Parathyroid adenoma (tissue), 2 donors: Measurements from ENCODE around the gene CELF3.

Experiments
- H2AFZ ChIP-seq: fragments of 300-600 bp; sonication (generic); one replicate; pipeline ENCODE4 v1.7.0; 2017; ENCODE audit warnings: antibody characterized with exemption, mild to moderate bottlenecking
- H3K27ac ChIP-seq: fragments of 300-600 bp; sonication (generic); one replicate; pipeline ENCODE4 v1.7.0; 2017
- H3K27me3 ChIP-seq: fragments of 300-600 bp; sonication (generic); one replicate; pipeline ENCODE4 v1.7.0; 2017; ENCODE audit warnings: low read length; ENCODE audit not compliant: control insufficient read depth, insufficient read depth
- H3K36me3 ChIP-seq: fragments of 300-600 bp; sonication (generic); one replicate; pipeline ENCODE4 v1.7.0; 2017; ENCODE audit warnings: low read length; ENCODE audit not compliant: control insufficient read depth, insufficient read depth
- H3K4me1 ChIP-seq: fragments of 300-600 bp; sonication (generic); one replicate; pipeline ENCODE4 v1.7.0; 2017; ENCODE audit warnings: control low read depth
- H3K4me2 ChIP-seq: fragments of 300-600 bp; sonication (generic); one replicate; pipeline ENCODE4 v1.7.0; 2017; ENCODE audit warnings: low read length
- H3K4me3 ChIP-seq: fragments of 300-600 bp; sonication (generic); one replicate; pipeline ENCODE4 v1.7.0; 2017; ENCODE audit warnings: low read depth, low read length
- H3K79me2 ChIP-seq: fragments of 300-600 bp; sonication (generic); one replicate; pipeline ENCODE4 v1.7.0; 2017; ENCODE audit warnings: control low read depth
- H3K9ac ChIP-seq: fragments of 300-600 bp; sonication (generic); one replicate; pipeline ENCODE4 v1.7.0; 2017; ENCODE audit warnings: mild to moderate bottlenecking
- H3K9me3 ChIP-seq: fragments of 300-600 bp; sonication (generic); one replicate; pipeline ENCODE4 v1.7.0; 2017; ENCODE audit warnings: low read length; ENCODE audit not compliant: control insufficient read depth
- CTCF ChIP-seq: fragments of 300-600 bp; sonication (generic); IDR thresholded peaks from one replicate; pipeline ENCODE4 v1.7.0; 2017; ENCODE audit warnings: antibody characterized with exemption, mild to moderate bottlenecking
- donor health status: primary hyperparathyroidism.

The CELF3 gene

GRCh38 chr1:151716771-151717631, at the start of gene CELF3:
Gene CELF3 (minus strand): TSS chr1:151716803. CDS start chr1:151716020, 783 bp downstream.
- no peaks in the 10 kb centered on the region for H3K9me3 ChIP-seq
- no peaks in the 10 kb centered on the region for H3K36me3 ChIP-seq
- H3K27me3 ChIP-seq, result no peaks in the 10 kb centered on the region
- H3K27ac ChIP-seq, result peak within 1 kb of the TSS; percentile 48
- peak within 1 kb of the TSS; percentile 19 for H3K9ac ChIP-seq
- peak within 1 kb of the TSS; percentile 63 for H2AFZ ChIP-seq
- H3K79me2 ChIP-seq, result no peaks in the 10 kb centered on the region
- peaks cover 6% of the 10 kb centered on the region for H3K4me1 ChIP-seq
- no peak for TF ChIP-seq CTCF
- H3K4me2 ChIP-seq, result peak within 1 kb of the TSS; percentile 13
- H3K4me3 ChIP-seq, result no peak within 1 kb of the TSS

DNA sequence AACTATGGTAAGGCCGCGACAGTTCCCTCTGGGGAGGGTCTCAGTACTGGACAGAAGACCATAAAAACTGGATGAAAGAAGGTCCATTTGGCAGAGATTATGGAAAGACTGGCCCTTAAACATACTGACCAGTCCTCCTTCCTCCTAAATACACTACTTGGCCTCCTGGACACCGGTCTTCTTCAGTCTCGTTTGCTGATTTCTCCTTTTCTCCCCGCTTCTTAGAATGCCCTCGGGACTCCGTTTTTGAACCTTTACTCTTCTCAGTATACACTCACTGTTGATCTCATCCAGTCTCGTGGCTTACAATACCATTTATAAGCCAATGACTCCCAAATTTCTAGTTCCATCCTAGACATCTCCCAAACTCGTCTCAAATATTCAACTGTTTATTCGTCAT, 47.4 kb upstream of the CELF3 start:
- TF ChIP-seq CTCF, result no peak
- Histone ChIP-seq H3K27ac (peak overlapping the region; percentile 93), H3K4me1 (peaks cover 17% of the 10 kb centered on the region), H3K27me3 (no peaks in the 10 kb centered on the region), H2AFZ (peak overlapping the region; percentile 79), H3K4me2 (peak overlapping the region; percentile 94), H3K79me2 (no peaks in the 10 kb centered on the region), H3K9ac (peak overlapping the region; percentile 7), H3K4me3 (peak overlapping the region; percentile 85), H3K9me3 (no peaks in the 10 kb centered on the region), H3K36me3 (no peaks in the 10 kb centered on the region)

DNA sequence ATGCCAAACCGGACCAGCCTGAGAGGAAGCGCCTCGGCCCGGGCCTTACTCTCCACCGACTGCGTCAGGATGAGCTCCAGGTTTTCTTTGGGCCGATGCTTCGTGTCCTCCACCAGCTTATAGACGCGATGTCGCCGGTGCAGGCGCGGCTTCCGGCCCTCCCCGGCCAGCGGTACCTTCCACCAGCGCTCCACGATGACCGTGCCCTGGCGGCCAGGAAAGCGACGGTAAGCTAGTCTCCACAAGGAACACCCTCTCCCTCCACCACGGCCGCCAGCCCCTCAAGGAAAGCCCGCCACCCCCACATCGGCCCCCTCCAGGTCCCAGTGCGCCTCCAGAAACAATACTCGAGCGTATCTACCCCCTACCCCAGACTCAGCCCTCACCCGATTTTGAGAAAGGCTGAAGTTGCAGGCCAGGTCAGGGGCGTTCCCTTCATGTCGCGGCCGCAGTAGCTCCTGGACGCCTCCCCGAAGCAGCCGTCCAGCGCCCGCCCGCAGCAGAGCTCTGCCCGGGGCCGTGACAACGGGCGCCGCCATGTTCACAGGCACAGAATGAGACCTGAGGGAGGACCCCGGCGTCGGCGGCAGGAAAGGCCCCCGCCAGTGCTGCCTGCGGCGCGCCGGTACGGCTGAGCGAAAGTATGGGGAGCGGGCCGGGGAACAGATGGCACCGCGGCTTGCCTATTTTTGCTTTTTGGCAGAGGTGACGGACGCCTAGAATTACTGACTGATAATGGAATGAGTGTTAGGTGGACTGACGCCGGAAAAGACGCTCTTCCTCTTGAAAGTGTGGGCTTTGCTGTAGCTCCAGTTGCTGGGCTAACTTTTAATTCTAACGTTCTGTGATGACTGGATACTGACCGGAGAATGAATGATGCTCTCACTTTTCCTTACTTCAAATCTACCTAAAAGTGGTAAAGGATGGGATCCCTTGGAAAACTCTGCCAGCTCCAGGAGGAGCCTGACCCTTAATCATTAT, 46.6 kb upstream of the CELF3 start, which contains the start of gene MRPL9:
TSS of gene MRPL9 (minus strand) at position 556 of the 981 bp plus-strand sequence. CDS start at position 539, 17 bp downstream.
- Histone ChIP-seq H3K4me3 (peak within 1 kb of the TSS; percentile 85), H3K27me3 (no peaks in the 10 kb centered on the region), H2AFZ (peak within 1 kb of the TSS; percentile 79), H3K79me2 (no peaks in the 10 kb centered on the region), H3K36me3 (no peaks in the 10 kb centered on the region), H3K4me2 (peak within 1 kb of the TSS; percentile 94), H3K27ac (peak within 1 kb of the TSS; percentile 93), H3K9me3 (no peaks in the 10 kb centered on the region), H3K4me1 (peaks cover 15% of the 10 kb centered on the region), H3K9ac (peak within 1 kb of the TSS; percentile 53)
- TF ChIP-seq CTCF, result no peak

- Histone ChIP-seq H3K9me3 (no peaks in the 10 kb centered on the region), H3K4me1 (peaks cover 6% of the 10 kb centered on the region), H3K9ac (no peak overlapping the region), H3K36me3 (no peaks in the 10 kb centered on the region), H3K4me2 (no peak overlapping the region), H3K4me3 (no peak overlapping the region), H3K27me3 (no peaks in the 10 kb centered on the region), H3K27ac (no peak overlapping the region), H3K79me2 (no peaks in the 10 kb centered on the region), H2AFZ (no peak overlapping the region)
- TF ChIP-seq CTCF, result no peak
Measured at GRCh38 chr1:151760597-151761385, 44.2 kb upstream of the CELF3 start.
